NCI-H146 treated with DMSO at 0.1 percent for 48 hours (cell line): ENCODE measurements around the gene JPH4.
"Not testable (repeated sequence)": the region's sequence is repeated elsewhere in the genome, so short reads cannot be mapped to it uniquely, and the experiment has no call there.

Experiments used
- DNase-seq: peaks from one replicate; lab custom pipeline; 2025; ENCODE audit not compliant: unreplicated experiment; lab: John Stamatoyannopoulos, UW

Gene JPH4

DNA sequence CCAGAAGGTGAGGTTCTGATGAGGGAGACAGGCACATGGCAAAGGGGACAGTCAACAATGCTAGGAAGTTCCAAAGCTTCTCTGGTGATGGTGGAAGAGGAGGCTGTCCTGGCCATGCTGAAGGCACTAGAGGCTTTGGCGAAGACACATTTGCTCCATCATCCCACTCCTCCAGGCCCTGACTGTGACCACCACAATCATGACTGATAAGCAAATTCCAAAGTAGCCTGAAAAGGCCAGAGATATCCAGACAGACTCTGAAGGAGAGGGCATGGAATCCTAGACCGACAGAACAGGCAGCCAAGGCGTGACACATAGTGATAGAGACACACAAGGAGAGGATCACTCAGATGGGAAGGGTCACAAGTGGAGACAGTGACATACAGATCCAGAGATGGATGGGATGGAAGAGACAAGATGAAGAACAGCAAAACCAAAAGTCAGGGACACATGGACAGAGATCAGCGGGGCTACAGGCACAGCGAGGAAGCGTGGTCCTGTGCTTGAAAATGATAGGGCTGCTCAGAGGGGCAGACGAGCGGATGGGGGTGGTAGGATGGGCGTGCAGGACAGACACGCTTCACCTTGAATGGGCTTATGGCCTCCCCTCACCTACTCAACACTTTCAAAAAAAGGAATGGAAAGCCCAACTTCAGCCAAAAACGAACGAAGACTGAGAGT is 28.3 kb downstream of the JPH4 start:
- DNase-seq = no peak

DNA sequence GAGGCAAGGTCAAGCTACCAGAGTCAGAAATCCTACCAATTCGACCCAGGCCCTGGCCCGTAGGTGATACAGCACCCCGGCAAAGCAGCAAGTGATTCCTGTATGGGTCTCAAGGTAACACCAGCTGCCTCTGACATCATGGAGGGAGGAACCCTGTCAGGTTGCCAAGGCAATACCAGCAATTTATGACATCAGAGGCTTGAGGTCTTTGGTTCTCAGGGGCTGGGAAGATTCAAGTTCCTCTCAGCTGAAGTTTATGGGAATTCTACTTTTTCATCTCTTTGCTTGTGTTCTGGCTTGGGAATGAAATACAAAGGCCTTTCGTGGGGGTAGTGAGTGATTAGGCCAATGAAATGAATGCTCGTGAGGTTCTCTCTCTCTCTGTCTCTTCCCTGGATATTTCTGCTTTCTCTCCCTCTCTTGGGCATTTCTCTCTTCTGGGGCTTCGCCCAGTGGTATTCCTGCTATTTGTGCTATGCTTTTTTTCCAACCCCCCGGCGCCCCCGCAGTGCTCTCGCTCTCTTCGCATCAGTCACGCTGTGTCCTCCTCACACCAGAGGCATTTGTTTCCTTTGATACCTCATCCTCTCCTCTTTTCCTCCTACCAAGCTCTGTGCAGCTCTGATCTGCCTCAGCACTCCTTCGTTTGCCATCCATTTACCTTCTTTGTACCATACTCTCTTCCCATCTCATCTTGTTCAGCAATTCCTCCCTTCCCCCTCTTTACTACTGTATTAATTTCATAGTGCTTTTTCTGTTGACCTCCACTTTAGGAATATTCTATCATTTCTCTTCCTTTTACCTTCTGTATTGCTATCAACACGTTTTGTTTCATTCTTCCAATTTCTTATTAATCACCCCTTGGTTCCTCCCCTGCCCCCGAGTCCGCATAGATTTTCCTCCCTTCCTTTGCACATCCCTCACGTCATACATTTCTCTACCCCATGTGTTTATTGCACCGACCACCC is 30.0 kb downstream of the JPH4 start:
- no peak for DNase-seq

DNA sequence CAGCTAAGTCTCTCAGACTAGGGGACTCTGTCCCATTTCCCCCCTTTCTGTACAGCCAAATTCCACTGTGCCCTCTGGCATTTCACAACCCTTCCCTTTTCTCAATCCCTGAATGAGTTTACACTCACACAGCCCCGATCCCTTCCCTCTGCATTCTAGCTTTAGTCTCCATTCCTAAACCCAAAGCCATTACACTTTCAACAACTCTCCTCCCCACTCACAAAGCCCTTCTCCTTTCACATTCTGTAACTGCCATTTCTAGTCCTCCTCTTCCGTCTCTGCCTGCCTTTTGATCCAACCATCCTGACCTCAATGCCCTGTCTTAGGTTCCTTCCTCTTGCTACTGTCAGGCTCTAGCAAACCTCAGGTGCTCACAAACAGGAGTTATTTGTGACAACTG is 30.7 kb downstream of the JPH4 start:
- DNase-seq = no peak

DNA sequence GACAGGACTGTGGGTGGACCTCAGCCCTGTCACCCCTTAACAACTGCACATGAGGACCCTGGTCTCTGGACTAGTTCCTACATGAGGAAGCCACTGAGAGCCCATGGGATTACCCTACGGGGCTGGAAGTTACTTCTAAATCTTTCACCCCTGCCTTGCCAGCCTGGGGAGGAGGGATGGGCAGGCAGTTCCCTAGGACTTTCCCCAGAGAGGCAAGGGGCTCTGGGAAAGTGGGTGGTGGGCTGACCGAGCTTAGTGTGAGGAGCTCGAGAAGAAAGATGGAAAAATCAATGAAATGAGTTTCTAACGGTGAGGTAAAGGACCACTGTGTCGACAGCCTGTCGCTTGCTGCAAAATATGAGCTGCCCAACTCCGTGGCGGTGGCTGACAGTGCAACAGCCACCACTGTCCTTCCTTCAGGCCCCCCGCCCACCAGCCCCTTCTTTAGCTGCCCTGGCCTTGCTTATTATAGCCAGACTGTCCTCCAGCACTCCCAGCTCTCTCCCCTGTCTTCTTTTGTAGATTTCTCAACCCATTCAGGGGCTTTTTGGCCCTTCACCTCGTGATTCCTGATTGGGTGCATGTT is 32.0 kb downstream of the JPH4 start:
- no peak for DNase-seq

DNA sequence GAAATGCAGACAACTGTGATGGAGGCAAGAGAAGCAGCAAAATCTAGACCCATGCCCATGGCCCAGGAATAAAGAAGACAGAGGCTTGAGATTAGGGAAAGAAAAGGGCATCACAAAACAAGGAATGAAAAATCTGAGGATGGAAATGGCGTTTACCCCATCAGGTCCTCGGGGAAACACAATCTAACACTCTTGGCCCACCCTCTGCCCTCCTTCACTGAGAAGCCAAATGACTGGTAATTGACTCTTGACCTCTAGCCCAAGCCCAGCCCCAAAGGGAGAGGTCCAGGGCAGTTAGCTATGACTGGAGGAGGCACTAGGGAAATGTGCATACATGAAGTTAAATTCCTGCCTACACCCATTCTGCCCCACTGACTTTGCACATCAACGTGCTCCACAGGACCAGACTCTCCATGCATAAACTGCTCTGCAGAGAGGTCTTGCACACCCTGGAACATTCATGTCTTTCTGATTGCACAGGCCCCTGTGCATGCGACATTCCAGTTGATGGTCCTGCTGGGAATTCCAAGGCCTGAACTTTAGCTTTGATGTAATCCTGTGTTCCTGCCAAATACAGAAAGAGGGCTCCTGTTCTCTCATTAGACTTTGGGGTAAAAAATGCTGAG is 32.7 kb downstream of the JPH4 start:
- no peak for DNase-seq

DNA sequence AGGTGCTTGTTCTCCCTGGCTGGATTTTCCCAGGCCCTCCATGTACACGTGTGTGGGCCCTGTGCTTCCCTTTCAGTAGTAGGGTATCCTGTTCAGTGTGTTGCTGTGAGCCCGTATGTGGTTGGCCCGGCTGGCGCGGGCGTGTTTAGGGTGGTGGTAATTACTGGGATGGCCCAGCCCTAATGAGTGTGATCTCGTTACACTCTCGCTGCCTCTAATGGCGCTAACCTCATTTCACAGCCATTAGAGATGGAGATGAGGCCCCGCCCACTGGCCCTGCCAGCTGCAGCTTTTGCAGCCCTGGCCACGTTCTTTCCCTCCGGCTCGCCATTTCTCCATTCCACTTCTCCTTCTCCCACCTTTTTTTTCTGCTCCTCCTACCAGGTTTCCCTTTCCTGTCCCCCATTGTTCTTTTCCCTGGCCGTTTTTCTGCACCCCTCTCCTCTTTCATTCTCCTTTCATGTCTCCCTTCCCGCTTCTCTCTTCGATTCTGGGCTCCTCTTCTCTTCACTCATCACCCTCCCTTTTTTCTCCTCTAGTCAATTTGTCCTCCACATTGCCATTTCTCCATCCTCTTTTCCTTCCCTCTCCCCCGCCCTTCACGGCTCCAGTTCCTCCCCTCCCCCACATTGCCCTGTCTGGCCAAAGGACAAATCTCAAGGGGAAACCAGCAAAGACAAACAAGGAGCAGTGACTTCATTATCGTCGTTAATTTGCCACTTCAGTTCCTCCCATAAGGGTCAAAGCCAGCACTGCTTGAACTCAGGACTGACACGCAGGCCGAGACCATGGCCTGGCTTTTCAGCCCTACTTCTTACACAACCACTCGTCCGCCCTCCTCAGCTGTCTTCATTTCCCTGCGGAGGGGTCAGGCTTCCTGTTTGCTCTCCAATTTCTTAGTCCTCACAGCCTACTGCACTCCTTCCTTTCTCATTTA is 33.8 kb downstream of the JPH4 start:
- DNase-seq = peak; percentile 94

DNA sequence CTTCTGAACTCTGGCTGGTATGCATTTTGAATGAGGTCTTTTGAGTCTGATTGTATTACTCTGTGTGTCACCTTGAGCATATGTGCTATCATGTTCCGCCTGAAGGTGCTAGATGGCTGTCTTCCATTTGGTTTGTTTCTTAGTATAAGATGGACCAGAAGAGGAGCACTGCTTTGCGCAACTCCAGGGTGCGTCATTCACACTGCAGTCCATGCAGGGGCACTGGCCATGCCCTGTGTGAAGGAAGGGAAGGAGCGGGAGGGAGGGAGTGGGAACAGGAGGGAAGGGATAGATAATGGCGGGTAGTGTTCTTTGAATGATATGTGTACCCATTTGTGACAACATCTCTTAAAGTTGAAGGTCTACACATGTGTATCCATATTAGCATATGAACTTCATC is 35.2 kb downstream of the JPH4 start:
- no peak for DNase-seq

DNA sequence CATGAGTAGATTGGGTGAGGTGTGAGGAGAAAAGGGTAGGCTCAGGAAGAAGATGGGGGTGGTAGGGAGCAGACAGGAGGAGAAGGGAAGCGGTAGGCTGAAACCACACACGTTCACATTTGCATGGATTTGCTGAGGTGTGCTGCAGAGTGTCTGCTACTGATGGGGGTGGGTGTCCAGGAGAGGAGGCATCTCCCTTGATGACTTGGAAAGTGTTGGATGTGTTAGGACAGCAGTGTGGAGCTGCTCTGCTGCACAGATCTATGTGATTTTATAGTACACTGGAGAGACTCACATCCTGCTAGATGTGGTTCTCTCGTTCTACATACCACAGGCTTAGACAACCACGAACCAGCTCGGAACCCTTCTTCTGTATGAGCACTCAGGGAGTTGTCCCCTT is 36.3 kb downstream of the JPH4 start:
- DNase-seq = no peak

DNA sequence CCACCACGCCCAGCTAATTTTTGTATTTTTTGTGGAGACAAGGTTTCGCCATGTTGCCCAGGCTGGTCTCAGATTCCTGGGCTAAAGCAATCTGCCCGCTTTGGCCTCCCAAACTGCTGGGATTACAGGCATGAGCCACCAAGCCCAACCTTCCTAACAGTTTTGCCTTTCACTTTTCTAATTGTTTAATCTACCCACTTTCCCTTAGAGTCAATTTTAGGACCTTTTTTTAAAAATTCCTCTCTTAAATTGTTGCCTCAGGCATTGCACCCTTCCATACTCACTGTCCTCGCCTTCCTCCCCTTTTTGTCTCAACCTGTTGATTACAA is 38.5 kb downstream of the JPH4 start:
- no peak for DNase-seq

DNA sequence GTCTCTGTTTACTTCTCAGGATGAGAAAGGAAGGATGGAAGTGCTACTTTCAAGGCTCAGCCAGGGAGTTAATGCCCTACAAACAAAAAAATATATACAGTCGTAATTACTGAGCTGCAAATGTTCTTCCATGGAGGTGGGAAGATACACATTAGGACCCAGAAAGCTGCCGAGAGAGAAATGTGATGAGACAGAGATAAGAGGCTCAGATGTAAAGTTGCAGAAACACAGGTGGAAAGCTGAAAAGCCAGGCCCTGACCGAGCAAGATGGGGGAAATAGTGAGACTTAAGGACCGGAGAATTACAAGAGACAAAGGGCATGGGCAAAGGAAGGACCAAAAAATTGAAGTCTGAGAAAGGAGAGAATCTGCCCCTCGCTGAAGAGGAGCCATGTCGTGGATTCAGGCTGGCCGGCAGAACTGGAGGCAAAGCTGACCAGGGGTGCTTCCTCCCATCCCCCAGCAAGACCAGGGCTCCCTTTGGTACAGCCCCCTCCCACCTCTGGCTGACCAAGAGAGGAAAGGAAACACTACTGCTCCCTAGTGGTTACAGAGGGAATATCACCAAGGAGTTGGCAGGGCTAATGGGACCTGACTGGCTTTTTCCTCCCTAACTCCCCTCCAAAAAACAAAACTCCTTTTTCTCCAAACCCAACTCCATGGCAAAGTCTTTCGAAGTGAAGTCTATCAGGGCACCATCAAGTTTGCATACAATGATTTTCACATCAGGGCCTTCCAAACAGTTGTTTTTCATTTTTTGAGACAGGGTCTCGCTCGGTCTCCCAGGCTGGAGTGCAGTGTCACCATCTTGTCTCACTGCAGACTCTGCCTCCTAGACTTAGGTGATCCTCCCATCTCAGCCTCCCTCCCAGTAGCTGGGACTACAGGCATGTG is 39.1 kb downstream of the JPH4 start:
- peak; percentile 41 for DNase-seq

DNA sequence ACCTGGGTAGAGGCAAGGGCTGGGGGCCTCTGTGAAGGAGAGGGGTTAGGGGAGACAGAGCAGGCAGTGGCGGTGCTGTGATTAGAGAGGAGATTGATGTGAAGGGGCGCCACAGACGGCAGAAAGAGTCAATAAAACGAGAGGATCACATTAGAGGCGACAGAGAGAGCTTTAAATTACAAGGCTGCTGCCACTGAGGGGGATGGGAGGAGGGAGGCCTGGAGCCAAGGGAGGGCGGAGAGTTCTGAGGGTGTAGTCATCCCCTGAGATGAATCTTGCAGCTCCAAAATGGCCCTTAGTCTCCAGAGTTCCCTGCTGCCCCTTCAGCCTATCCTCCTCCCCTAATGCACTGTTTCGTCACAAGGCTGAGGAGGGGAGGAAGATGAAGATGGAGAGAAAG is 39.8 kb downstream of the JPH4 start:
- DNase-seq = no peak

DNA sequence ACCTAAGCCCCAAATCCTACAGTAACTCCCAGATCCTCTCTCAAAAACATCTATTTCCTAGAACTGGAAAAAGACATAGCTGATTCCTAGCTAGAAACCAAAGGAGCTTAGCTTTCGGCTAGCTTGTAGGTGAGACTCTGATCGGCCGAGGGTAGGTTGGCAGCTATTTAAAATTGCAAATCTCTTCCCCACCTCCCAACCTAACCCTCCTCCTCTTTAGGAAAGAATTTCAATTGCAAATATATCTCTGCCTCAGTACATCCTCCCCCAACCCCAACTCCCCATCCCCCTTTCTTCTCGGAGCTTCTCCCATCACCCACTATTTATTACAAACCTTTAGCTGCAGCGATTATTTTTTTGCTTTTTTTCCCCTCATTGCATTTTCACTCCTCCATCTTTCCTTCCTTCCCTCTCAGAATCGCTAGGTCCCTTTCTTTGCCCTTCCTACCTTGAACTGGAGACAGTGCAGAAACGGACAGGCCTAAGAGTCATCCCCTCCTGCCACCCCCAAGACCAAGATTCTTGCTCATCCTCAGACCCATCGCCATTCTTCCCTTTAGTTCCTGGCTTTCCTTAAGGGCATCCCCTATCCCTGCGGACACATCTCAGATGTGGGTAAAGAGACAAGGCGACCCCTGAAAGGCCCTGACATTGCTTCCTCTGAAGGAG is 40.4 kb downstream of the JPH4 start:
- DNase-seq = no peak

DNA sequence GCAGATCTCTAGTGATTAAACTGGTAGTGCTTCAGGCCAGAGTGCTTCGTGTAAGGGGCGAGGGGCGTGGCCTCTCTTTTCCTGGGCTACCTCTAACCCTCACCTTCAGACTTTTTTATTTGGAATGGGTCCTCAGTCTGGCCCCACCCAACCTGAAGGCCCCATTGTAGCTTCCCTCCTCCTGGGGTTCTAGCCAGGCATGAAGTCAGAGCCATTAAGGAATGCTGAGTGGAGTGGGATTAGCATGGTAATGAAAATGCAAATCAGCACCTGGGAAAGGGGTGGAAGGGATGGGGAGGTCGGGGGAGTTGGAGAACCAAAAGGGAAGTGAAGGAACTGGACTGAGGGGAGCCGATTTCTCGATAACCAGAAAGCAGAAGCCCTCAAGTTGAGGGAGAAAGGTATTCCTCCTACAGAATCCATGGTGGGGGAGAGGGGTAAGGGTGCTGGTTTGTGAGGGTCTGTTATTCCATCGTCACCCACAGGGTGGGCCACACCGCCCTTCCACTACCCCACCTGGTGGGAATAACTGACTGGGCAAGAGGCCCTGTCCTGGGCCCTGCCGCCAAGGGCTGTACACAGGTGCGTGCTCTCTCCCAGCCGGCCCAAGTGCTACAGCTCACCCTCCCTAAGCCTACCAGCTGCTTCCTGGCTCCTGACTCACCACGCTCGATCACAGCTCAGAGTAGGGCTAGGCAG is 41.1 kb downstream of the JPH4 start:
- DNase-seq = no peak

DNA sequence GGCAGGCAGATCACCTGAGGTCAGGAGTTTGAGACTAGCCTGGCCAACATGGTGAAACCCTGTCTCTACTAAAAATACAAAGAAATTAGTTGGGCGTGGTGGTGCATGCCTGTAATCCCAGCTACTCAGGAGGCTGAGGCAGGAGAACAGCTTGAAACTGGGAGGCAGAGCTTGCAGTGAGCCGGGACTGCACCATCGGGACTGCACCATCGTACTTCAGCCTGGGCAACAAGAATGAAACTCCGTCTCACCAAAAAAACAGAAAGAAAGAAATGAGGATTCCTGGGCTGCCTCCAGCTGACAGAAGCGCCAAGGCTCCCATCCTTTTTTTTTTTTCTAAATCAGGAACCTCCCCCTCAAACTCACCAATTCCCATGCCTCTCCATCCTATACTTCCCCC is 41.7 kb downstream of the JPH4 start:
- DNase-seq = not testable (repeated sequence)

DNA sequence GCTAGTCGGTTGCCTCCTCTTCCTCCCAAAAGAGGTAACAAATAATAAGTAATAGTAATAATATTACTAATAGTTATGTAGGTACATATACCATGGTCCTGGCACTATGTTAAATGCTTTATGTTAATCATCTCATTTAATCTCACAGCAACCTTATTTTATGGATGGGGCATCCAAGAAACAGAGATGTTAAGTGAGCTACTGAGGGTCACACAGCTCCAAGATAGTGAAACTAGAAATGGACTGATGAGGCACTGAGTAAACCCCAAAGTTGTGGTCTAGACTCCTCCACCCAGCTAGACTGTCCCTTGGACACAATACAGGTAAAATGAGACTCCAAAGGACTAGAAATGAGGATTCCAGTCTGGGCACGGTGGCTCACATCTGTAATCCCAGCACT is 42.1 kb downstream of the JPH4 start:
- no peak for DNase-seq

DNA sequence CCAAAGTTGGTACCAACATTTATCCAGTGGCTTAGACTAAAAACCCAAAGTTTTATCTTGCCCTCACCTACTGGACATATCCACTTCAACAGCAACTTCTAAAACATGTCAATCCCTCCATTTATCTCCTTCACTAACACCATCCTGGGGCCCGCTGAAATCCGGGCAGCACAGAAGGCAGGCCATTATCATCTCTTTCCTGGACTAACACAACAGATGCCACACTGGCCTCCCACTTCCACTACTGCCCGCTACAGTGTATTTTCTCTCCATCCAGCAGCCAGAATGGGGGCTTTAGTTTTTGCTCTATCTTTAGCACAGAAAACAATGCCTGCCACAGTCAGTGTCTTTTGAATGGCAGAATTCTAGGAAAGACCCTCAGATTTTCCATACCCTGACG is 42.6 kb downstream of the JPH4 start:
- no peak for DNase-seq

DNA sequence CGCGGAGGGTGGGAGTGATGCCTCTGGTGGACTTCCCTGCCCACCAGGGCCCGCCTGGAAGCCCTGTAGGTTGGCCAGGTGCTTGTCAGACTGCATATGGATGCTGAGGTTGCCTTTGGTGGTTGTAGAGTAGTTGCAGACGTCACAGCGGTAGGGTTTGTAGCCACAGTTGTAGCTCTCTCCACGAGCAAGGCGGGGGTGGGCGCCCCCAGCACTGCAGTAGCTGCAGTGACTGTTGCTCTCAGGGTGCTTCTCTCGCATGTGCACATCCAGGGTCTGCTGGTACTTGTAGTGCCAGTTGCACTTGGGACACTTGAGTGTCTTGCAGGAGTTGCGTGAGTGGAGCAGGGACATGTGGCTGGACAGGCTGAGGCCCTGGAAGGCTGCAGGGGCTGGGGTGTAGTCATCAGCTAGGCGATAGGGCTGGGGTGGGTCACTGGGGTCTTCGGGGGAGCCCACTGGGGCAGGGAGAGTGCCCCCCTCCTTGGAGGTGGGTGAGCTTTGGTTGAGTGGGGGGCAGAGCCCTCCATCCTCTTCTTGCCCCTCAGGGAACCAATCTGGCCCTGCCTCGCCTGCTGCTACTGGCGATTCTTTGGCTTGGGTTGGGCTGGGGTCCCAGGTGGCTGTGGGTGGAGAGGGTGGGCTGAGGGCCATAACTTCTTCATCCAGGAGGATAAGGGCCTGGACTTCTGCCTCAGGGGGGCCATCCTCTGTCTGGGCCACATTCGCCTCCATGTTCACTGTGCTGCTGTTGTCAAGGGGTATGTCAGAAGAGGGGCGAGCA is 44.7 kb downstream of the JPH4 start:
- DNase-seq = no peak

DNA sequence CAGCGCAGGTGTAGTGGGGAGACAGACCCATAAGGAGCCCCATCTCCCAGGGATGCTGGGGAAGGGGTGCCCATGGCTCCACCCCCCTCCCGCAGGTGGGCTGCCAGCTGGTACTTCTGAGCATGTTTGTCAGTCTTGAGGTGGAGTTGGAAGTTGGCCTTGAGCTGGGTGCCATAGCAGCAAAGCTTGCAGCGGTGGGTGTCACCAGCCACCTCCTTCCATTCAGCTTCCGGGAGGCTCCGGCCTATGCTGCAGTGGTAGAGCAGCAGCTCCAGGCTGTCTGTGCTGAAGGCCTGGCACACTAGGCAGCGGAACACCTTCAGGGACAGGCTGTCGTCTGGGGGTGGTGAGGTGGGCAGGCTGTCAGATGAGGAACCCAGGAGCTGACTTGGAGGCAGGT is 45.9 kb downstream of the JPH4 start:
- DNase-seq = no peak
